Hair follicular keratinocyte (primary cell): ENCODE measurements around the gene SIRT3. TPM values are rescaled to one million over a fixed set of nuclear protein-coding genes. Genes with fewer than 3 reads are reported as not detected.

Source experiments
- total RNA-seq: library from RNA; depleted of rRNA; stranded (reverse); fragments of >200 nt; gene quantifications from 2 replicates; pipeline ENCODE4 v1.2.3, GENCODE V29; 2015

SIRT3 gene
- 11.8 and 20.8 TPM in 2 replicates for total RNA-seq

GRCh38 chr11:235997-236773 lies at the start of gene SIRT3:
SIRT3 (minus strand) TSS chr11:236342; CDS start chr11:236328, 14 bp downstream.

DNA sequence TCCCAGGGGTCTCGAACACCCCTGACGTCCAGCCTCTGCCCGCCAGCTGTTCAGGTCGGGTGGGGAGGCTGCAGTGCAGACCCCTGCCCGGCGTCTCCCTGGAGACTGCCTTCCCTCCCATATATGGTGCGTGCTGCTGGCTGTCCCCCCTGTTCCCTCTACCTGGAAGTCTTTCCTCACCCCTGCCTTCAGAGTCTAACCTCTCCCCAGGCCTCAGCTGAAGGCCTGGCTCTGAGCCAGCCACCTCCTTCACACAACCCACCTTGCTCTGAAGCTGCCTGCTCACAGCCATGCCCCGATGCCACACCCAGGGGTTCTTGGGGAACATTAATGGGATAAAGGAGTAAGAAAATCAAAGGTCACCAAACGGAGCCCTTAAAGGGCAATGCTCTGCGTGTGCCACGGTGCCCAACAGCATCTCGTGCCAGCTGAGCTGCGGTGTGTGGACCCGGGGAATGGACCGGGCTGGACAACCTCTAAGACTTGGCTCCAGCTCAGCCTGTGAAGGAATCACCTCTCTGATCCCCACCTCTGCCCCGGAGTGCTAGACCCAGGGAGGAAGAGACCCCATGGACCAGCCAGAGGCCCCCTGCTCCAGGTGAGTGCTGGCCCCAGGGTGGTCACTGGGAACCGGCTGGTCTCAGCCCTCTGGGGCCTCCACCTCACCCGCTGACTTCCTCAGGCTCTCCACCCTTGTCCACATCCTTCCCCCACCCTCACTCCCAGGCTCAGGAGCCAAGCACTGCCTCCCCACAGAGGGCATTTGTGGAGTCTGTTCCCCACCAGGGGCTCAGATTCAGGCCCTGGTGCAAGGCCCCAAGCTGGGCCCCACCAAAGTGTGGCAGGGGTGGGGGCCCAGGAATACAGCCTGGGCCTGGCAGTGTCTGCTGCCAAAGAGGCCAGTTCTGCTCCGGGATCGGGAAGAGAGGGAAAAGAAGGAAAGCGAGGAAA lies 42.1 kb upstream of the SIRT3 start, which contains the start of gene NLRP6:
Gene NLRP6 (plus strand): TSS at position 407 of the 951 bp plus-strand sequence. CDS start 163 bp downstream, at position 570.

DNA sequence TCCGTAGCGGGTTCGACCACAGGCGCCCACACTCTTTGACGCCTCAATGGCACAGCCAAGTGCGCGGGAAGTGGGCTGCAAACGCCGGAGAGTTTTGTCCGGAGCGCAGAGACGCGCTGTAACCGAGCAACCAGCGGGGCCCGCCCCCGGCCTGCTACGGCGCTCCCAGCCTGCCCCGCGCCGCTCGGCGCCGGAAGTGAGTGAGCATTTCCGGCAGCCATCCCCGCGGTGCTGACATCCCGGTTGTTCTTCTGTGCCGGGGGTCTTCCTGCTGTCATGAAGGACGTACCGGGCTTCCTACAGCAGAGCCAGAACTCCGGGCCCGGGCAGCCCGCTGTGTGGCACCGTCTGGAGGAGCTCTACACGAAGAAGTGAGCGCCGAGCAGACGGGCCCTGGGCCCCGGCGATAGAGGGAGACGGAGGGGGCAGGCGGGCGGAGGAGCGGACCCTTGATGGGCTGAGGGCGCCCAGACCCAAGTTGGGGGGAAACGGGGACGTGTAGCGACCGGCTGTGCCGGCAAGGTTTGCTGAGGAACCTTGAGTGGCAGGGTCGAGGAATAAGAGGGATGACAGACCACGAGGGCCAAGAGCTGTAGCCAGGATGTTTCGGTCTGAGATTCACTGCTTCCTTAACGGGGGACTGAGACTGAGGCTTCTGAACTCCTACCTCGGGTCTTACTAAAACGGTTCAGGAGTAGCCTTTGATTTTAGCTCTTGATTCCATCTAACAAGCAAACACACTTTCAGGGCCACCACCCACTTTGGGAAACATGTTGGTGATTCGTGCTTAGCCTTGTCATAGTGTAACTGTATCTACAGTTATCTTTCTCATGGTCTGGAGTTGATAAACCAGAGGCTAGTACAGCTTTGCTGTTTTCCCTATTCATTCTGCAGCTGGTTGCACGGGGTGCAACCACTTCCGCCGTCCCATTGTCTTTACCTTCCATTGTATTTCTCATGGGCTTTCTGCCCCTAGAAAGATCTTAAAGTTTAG lies 929 bp upstream of the SIRT3 start, which contains the start of gene PSMD13:
Gene PSMD13 (plus strand): TSS at position 203 of the 994 bp plus-strand sequence. CDS start 74 bp downstream, at position 277.

DNA sequence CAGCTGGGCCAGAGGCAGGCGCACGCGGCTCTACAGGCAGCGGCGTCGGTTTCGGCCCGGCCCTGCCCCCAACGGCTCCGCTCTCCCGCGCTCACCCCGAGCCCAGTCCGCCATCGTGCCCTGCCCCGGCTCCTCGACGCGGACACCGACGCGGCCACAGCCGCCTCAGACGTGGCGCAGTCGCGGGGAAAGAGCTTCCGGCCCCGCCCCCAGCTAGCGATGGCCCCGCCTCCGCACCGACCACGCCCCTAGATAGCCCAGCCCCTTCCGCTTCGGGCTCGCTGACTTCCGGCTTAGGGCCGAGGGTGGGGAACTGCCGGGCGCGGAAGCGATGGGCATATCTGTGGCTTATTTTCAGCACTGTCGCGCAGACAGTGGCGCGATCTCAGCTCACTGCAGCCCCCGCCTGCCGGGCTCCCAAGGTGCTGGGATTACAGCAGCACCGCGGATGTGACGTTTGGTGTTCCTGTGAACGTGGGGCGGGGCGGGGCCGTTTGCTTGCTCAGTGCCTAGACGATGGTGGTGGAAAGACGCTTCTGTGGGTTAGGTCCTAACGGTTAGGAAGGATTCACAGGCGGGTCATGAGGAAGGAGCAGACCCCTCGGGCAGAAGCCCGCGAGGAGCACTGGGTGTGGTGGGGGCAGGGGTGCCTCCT lies 28.8 kb downstream of the SIRT3 start, which contains the start of the genes BET1L and RIC8A:
Gene BET1L (minus strand): TSS at position 192 of the 655 bp plus-strand sequence. CDS start 78 bp downstream, at position 114.
Gene RIC8A (plus strand): TSS at position 501 of the 655 bp plus-strand sequence. CDS start 1,147 bp downstream, outside the sequence.

DNA sequence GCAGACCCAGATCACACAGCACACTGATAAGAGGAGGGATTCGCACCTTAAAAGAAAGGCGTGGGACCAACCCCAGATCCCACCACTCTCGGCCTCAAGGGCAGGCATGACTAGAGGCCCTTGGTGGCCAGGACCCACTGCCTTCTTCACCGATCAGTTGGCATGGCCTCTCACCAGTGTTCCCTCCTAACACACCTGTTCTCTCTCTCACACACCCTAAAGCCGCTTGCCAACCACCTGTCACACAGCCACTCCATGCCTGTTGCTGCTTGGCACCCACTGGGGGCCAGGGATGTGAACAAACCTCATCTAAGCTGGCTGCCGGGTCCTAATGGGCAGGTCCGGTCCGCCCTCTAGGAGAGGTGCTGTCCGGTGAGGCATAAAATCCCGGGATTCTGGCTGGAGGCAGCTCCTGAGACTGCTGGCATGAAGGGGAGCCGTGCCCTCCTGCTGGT lies 43.4 kb downstream of the SIRT3 start, which contains the start of gene SCGB1C1:
Gene SCGB1C1 (plus strand): TSS at position 405 of the 455 bp plus-strand sequence. CDS start 22 bp downstream, at position 427.

Other genes with a start within 250 kb of the SIRT3 start
- gene SCGB1C1, start 43.3 kb downstream of the SIRT3 start, total RNA-seq = not detected in 2 replicates
- 15.6 and 19.0 TPM in 2 replicates for gene BET1L, start 28.9 kb downstream of the SIRT3 start, total RNA-seq
- 112 and 137 TPM in 2 replicates for gene RIC8A, start 28.6 kb downstream of the SIRT3 start, total RNA-seq
- gene PSMD13, start 634 bp upstream of the SIRT3 start, total RNA-seq = 153 and 187 TPM in 2 replicates
- not detected in 2 replicates for gene NLRP6, start 42.1 kb upstream of the SIRT3 start, total RNA-seq
- gene PGGHG, start 52.8 kb upstream of the SIRT3 start, total RNA-seq = 1.0 and 3.6 TPM in 2 replicates
- not detected in 2 replicates for gene IFITM5, start 63.2 kb upstream of the SIRT3 start, total RNA-seq
- 16.7 and 23.8 TPM in 2 replicates for gene IFITM2, start 71.5 kb upstream of the SIRT3 start, total RNA-seq
- gene IFITM1, start 77.7 kb upstream of the SIRT3 start, total RNA-seq = 6.8 and 20.1 TPM in 2 replicates
- gene IFITM3, start 84.5 kb upstream of the SIRT3 start, total RNA-seq = 41.5 and 86.0 TPM in 2 replicates
- gene B4GALNT4, start 133.2 kb upstream of the SIRT3 start, total RNA-seq = 11.0 and 21.8 TPM in 2 replicates
- 292 and 373 TPM in 2 replicates for gene PKP3, start 157.9 kb upstream of the SIRT3 start, total RNA-seq
- 5.9 and 7.8 TPM in 2 replicates for gene SIGIRR, start 178.7 kb upstream of the SIRT3 start, total RNA-seq
- 9.5 and 19.5 TPM in 2 replicates for gene ANO9, start 205.7 kb upstream of the SIRT3 start, total RNA-seq
- gene PTDSS2, start 213.9 kb upstream of the SIRT3 start, total RNA-seq = 38.2 and 52.8 TPM in 2 replicates